Measurements from ENCODE around the gene SVEP1.
"Not testable (repeated sequence)": the region's sequence is repeated elsewhere in the genome, so short reads cannot be mapped to it uniquely, and the experiment has no call there.

Gene SVEP1

DNA sequence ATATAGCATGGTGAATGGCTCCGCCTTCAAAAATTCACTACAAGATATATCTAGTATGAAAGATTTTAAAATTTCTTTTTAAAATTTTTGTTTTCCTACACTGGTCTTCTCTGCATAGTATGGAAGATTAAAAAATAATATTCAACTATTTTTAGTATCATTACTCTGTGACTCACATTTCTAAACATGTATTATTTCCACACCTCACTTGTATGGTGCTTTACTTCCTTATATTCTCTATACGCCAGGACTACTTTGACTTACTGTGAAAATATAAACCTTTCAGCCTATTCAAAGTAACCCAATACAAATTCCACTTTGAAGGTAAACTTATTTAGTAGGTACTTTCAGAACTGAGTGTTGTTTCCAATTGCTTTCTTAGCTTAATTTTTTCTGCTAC lies 215.1 kb downstream of the SVEP1 start:
- DNase-seq (ENCODE audit: low spot score), result no peak

GRCh38 chr9:110358992-110359391 lies 220.5 kb downstream of the SVEP1 start:
- not testable (repeated sequence) for DNase-seq (ENCODE audit: low spot score)

DNA sequence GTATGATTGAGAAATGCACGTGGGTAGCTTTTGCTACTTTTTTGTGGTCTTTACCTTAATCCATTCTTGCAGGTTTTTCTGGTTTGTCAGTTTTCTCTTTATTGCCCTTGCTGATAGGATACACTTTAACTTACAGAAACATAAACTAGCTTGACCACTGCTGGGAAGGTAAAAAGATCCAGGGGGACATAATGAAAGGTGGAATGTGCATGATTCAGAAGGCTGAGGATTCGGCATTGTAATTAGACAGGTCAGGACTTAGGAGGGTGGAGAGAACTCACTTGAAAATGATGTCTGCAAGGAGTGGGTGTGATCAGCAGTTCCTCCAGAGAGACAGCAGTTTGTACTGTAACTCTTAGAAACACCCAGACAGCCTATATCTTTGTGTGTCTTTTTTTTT lies 222.0 kb downstream of the SVEP1 start:
- no peak for DNase-seq (ENCODE audit: low spot score)

GRCh38 chr9:110356639-110357395 lies 222.7 kb downstream of the SVEP1 start:
- DNase-seq (ENCODE audit: low spot score), result no peak

DNA sequence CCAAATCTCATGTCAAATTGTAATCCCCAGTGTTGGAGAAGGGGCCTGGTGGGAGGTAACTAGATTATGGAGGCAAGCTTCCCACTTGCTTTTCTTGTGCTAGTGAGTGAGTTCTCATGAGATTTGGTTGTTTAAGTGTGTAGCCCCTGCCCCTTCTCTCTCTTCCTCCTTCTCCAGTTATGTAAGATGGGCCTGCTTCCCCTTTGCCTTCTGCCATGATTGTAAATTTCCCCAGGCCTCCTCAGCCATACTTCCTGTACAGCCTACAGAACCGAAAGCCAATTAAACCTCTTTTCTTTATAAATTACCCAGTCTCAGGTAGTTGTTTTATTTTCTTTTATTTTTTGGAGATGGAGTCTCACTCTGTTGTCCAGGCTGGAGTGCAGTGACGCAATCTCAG lies 223.6 kb downstream of the SVEP1 start:
- DNase-seq (ENCODE audit: low spot score), result no peak

DNA sequence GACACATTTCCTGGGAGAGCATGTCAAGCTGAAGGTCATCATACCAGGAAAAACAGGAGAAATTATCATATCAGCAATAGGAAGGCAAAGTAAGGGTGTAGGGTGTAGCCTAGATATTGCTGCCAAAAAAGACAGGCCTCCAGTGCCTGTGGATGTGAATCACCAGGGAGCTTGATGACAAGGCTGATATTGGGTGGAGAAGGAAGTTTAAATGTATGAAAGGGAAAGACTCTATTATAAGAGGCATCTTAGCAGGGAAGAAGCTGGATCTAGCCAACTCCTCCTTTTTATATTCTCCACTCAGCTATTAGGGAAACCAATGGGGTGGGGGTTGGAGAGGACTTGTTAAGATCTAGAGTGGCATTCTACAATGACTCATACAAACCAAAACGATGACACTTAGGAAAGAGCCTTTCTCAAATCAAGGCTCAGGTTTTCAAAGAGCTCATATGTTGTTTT lies 228.5 kb downstream of the SVEP1 start:
- DNase-seq (ENCODE audit: low spot score), result no peak

DNA sequence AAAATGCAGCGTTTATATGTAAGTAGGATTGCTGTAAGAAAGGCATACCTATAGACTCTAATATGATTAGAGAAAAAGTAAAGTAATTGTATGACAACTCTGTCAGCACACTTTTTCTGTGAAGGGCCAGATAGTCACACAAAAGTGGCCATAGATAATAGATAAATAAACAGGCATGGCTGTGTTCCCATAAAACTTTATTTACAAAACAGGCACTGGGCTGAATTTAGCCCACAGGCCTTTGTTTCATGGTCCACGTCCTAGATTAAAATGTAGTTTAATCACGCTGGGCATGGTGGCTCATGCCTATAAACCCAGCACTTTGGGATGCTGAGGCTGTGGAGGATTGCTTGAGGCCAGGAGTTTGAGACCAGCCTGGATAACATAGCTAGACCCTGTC lies 233.2 kb downstream of the SVEP1 start:
- DNase-seq (ENCODE audit: low spot score), result no peak

- DNase-seq (ENCODE audit: low spot score), result no peak
Observed at GRCh38 chr9:110344821-110345220, 234.7 kb downstream of the SVEP1 start.

DNA sequence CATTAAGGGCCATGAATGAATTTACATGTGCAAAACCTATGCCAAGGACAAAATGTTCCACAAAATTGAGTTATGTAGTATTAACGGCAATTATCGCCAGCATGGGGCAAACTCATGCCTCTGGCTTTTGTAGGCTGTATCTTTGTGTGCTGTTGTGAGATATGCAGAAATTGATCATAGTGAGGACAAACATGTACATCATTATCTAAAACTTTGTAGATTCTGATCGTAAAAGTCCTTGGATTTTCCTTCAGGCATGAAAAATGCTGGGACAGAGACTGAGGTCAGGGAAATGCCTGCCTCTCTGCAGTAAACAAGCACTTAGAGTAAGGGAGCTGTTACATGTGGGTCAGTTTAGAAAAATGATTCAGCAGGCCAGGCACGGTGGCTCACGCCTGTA lies 236.0 kb downstream of the SVEP1 start:
- no peak for DNase-seq (ENCODE audit: low spot score)

- peak; percentile 38 for DNase-seq (ENCODE audit: low spot score)
Observed at GRCh38 chr9:110340306-110340705, 239.2 kb downstream of the SVEP1 start.

- DNase-seq (ENCODE audit: low spot score), result no peak
Observed at GRCh38 chr9:110338143-110338542, 241.4 kb downstream of the SVEP1 start.

- DNase-seq (ENCODE audit: low spot score), result no peak
Observed at GRCh38 chr9:110337727-110338126, 241.8 kb downstream of the SVEP1 start, which contains the start of gene TXNDC8. TSS of gene TXNDC8 (minus strand) at chr9:110337863.

GRCh38 chr9:110336363-110336762 lies 243.2 kb downstream of the SVEP1 start:
- DNase-seq (ENCODE audit: low spot score), result no peak

DNA sequence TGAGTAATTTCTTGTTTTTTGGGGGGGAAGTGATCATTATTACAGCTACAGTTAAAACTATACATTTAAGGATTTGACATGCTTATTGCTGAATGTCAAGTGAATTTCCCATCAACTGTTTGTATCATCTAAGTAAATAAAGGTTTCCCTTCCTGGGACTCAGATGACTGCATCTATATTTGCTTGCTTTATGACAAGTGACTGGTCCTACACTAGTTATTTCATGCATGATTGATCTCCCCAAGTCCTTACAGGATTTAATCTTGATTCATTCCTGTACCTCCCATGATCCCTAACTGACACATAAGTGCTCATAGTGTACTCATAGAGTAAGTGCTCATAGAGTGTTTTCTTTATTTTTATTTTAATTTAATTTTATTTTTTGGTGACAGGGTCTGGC lies 244.7 kb downstream of the SVEP1 start:
- DNase-seq (ENCODE audit: low spot score), result no peak

DNA sequence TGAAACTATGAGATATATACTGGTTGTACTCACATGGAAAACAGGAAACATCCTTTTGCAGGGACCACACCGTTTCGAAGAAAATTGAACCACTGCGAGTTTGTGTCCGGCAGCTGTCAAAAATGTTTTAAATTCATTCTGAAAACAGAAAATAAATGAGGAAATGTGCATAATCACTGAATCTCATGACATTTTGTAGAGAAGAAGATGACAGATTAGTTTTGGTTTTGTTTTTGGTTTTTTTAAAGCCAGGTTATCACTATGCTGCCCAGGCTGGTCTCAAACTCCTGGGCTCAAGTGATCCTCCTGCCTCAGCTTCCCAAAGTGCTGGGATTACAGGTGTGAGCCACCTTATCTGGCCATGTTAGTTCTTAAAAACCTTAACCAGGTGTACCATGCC lies 245.4 kb downstream of the SVEP1 start:
- no peak for DNase-seq (ENCODE audit: low spot score)

DNA sequence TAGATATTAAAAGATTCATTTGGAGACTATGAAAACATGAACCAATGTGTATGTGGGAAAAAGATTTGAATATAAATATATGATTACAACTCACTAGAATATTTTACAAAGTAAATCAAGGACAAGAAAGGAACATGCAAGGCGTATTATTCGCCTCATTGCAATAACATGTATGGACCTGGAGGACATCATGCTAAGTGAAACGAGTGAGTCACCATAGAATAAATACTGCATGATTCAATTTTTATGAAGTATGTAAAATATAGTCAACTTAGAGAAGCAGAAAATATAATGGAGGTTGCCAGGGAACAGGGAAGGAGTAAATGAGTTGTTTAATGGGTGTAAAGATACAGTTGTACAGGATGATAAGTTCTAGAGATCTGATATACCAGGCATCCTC lies 246.8 kb downstream of the SVEP1 start:
- DNase-seq (ENCODE audit: low spot score), result no peak

- DNase-seq (ENCODE audit: low spot score), result no peak
Observed at GRCh38 chr9:110330484-110331105, 248.9 kb downstream of the SVEP1 start.

DNA sequence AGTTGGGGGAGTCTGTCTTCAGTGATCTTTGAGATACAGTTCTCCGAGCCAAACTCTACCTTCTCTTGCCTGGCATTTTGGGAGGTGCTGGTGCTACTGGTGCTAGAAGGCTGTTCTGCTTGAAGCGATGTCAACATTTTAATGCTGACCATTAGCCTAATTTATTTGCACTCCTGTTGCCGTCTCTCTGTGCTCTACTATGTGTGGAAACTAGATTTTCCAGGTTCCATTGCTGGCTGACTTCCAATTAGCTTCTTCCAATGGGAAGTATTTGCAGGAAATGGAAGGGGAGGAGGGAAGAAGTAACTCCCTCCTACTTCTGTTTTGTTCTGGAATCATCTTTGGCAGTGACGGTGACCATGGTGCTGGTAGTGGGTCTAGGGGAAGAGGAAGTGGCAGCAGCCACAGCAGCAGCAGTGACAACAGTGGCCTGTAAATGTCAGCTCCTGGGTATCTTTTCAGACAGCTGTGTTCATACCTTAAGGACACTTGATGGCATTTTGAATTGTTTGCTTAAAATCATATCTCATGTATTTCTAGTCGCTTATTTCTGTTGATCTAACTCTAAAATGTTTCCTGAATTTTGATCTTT lies 249.8 kb downstream of the SVEP1 start:
- DNase-seq (ENCODE audit: low spot score), result no peak

GRCh38 chr9:110328763-110329162 lies 250.8 kb downstream of the SVEP1 start:
- DNase-seq (ENCODE audit: low spot score), result no peak

DNA sequence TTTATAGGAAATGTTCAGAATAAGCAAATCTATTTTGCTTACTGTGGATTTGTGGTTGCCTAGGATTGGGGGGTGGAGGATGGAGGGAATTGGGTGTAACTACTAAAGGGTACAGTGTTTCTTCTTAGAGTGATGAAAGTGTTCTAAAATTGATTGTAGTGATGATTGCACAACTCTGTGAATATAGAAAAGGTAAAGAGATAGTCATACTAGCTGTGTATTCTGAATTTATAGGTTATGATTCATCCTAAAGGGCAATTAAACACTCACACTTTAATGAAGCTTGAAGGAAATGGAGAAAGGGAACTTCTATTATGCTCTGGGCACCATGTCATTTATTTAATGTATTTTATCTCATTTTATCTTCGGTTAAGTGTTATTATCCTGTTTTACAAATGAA lies 251.8 kb downstream of the SVEP1 start:
- DNase-seq (ENCODE audit: low spot score), result no peak

DNA sequence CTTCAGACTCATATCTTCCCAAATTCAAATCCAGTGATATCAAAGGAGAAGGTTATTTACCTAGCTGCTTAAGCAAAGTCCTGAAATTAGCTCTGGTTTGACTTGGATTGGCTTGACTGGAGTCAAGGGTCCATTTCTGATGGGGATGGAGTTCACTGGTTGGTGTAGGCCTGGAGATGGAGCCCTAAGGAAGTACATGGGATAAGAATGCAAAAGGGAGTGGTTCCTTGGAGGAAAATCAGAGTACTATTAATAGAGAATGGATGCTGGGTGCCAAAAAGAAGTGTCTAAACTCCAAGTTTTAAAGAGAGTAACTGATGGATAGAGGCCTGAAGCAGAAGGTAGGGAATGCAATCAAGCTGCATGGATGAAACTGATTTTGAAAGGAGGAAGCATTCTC lies 255.7 kb downstream of the SVEP1 start:
- DNase-seq (ENCODE audit: low spot score), result no peak

DNA sequence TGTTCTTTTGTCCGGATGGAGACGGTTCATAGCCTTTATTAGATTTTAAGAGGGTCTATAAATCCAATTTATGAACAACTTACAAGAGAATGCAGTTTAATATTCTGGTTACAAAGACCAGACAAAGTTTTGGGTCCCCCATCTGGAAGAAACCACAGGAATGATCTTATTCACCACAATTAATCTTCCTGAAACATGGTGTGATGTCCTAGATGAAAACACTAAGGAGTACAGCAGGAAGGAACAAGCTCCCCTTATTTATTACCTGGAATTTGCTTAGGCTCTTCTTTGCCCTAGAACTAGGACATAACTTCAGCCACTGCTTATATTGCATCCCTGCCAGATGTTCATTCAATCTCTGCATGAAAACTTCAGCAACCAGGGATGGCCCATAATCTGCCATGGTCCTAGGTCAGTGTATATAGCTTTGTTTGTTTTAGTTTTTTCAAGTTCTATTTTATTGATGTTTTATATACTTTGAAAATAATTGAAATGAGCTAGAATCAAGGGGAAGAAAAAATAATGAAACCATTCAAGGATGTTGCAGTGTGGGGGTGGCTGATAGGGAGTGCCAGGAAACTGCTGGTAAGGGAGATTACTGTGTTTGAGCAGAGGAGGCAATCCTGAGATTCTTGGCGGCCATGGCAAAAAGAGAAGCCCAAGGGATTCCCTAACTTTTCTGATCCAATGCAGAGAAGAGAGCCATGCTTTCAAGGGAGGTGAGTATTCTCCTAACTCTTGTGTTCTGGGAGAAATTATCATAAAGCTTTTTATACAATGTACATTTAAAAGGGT lies 258.7 kb downstream of the SVEP1 start:
- DNase-seq (ENCODE audit: low spot score), result no peak
